NT2/D1 (cell line): ENCODE results near the gene SLC3A2.
"Not testable (repeated sequence)": the region's sequence is repeated elsewhere in the genome, so short reads cannot be mapped to it uniquely, and the experiment has no call there.

Source experiments
- DNase-seq: peaks from one replicate; pipeline ENCODE4 v3.0.0-alpha.2; 2011; ENCODE audit warnings: low read depth, low spot score
- H3K27me3 ChIP-seq: 2 replicates; pipeline ENCODE4 v1.6.0; 2011; ENCODE audit warnings: mild to moderate bottlenecking; ENCODE audit not compliant: insufficient read length, insufficient read depth
- H3K36me3 ChIP-seq: 2 replicates; pipeline ENCODE4 v1.6.1; 2011; ENCODE audit warnings: mild to moderate bottlenecking, low read length, mixed read lengths; ENCODE audit not compliant: insufficient read depth, insufficient read length
- H3K4me1 ChIP-seq: 2 replicates; pipeline ENCODE4 v1.5.1; 2011; ENCODE audit not compliant: insufficient read depth, insufficient read length
- H3K4me3 ChIP-seq: 2 replicates; pipeline ENCODE4 v1.5.1; 2011; ENCODE audit warnings: low read depth; ENCODE audit not compliant: insufficient read length
- H3K9ac ChIP-seq: 2 replicates; pipeline ENCODE4 v1.6.0; 2011; ENCODE audit warnings: low read depth; ENCODE audit not compliant: insufficient read length
- H3K9me3 ChIP-seq: 2 replicates; pipeline ENCODE4 v1.5.1; 2011; ENCODE audit warnings: mild to moderate bottlenecking, low read length; ENCODE audit not compliant: insufficient read depth
- SUZ12 ChIP-seq: IDR thresholded peaks from 2 replicates; pipeline ENCODE4 v1.6.1; 2011; ENCODE audit not compliant: insufficient read length, insufficient read depth; ENCODE audit errors: extremely low read depth
- YY1 ChIP-seq: IDR thresholded peaks from 2 replicates; pipeline ENCODE4 v1.6.1; 2011; ENCODE audit not compliant: insufficient read length, insufficient read depth
- ZNF274 ChIP-seq: IDR thresholded peaks from 2 replicates; pipeline ENCODE4 v1.6.1; 2011; ENCODE audit warnings: mild to moderate bottlenecking, low read depth, low read length

SLC3A2 gene

GRCh38 chr11:62855571-62856332, 24.9 kb upstream of the SLC3A2 start:
- Histone ChIP-seq H3K27me3 (no peaks in the 10 kb centered on the region), H3K4me3 (peak overlapping the region; percentile 79), H3K36me3 (peaks cover 62% of the 10 kb centered on the region), H3K4me1 (no peaks in the 10 kb centered on the region), H3K9ac (peak overlapping the region; percentile 99), H3K9me3 (no peaks in the 10 kb centered on the region)
- peak; percentile 98 for DNase-seq
- TF ChIP-seq ZNF274: no peak
- TF ChIP-seq SUZ12: no peak
- peak; percentile 50 for TF ChIP-seq YY1

GRCh38 chr11:62856333-62856895, 24.3 kb upstream of the SLC3A2 start:
- Histone ChIP-seq H3K9ac (peak overlapping the region; percentile 99), H3K4me3 (peak overlapping the region; percentile 79), H3K36me3 (peaks cover 67% of the 10 kb centered on the region), H3K27me3 (no peaks in the 10 kb centered on the region), H3K9me3 (no peaks in the 10 kb centered on the region), H3K4me1 (peaks cover 3% of the 10 kb centered on the region)
- TF ChIP-seq SUZ12: no peak
- TF ChIP-seq ZNF274: no peak
- no peak for TF ChIP-seq YY1
- no peak for DNase-seq

- DNase-seq: no peak
- Histone ChIP-seq H3K9ac (peak overlapping the region; percentile 99), H3K4me3 (peak overlapping the region; percentile 79), H3K36me3 (peaks cover 57% of the 10 kb centered on the region), H3K4me1 (peaks cover 6% of the 10 kb centered on the region), H3K27me3 (no peaks in the 10 kb centered on the region), H3K9me3 (no peaks in the 10 kb centered on the region)
- TF ChIP-seq SUZ12 (no peak), ZNF274 (no peak), YY1 (no peak)
Observed at GRCh38 chr11:62857541-62857982, 23.1 kb upstream of the SLC3A2 start.

GRCh38 chr11:62858201-62858600, 22.5 kb upstream of the SLC3A2 start:
- DNase-seq: no peak
- peak overlapping the region; percentile 79 for H3K4me3 ChIP-seq
- H3K36me3 ChIP-seq: peaks cover 54% of the 10 kb centered on the region
- no peaks in the 10 kb centered on the region for H3K27me3 ChIP-seq
- no peaks in the 10 kb centered on the region for H3K9me3 ChIP-seq
- peak overlapping the region; percentile 99 for H3K9ac ChIP-seq
- H3K4me1 ChIP-seq: peaks cover 8% of the 10 kb centered on the region
- TF ChIP-seq SUZ12: no peak

GRCh38 chr11:62859281-62859703, 21.4 kb upstream of the SLC3A2 start:
- not testable (repeated sequence) for H3K9me3 ChIP-seq, DNase-seq, H3K27me3 ChIP-seq, H3K4me3 ChIP-seq
- Histone ChIP-seq H3K4me1 (peaks cover 12% of the 10 kb centered on the region), H3K9ac (peak overlapping the region; percentile 53), H3K36me3 (peaks cover 53% of the 10 kb centered on the region)

- DNase-seq: no peak
- Histone ChIP-seq H3K4me3 (no peak overlapping the region), H3K9ac (peak overlapping the region; percentile 59), H3K27me3 (no peaks in the 10 kb centered on the region), H3K4me1 (peaks cover 12% of the 10 kb centered on the region), H3K36me3 (peaks cover 53% of the 10 kb centered on the region), H3K9me3 (no peaks in the 10 kb centered on the region)
- TF ChIP-seq SUZ12 (no peak), YY1 (no peak), ZNF274 (no peak)
Observed at GRCh38 chr11:62860835-62861563, 19.7 kb upstream of the SLC3A2 start.

- not testable (repeated sequence) for H3K4me3 ChIP-seq, H3K27me3 ChIP-seq, DNase-seq, H3K9me3 ChIP-seq
- H3K36me3 ChIP-seq: peaks cover 60% of the 10 kb centered on the region
- H3K4me1 ChIP-seq: peaks cover 12% of the 10 kb centered on the region
- H3K9ac ChIP-seq: peak overlapping the region; percentile 59
Observed at GRCh38 chr11:62861564-62862192, 19.0 kb upstream of the SLC3A2 start.
